Lower lobe of right lung (tissue), 2 donors: ENCODE results near the gene SCGB1A1. TPM values are rescaled to one million over a fixed set of nuclear protein-coding genes. Genes with fewer than 3 reads are reported as not detected.

Source experiments
- ATAC-seq, 2 donors: fragments of 200-7000 bp; cut with Tn5 transposase; one replicate each; pipeline ENCODE4 v1.9.1; 2020 to 2022; ENCODE audit warnings: mild to moderate bottlenecking in 2 of 2, moderate library complexity in 2 of 2
- DNase-seq: peaks from one replicate; pipeline ENCODE4 v3.0.0-alpha.2; 2020
- H3K27ac ChIP-seq: fragments of 200-600 bp; one replicate; pipeline ENCODE4 v1.8.0; 2022
- H3K27me3 ChIP-seq: fragments of 200-600 bp; one replicate; pipeline ENCODE4 v1.8.0; 2022; ENCODE audit warnings: low read depth
- H3K36me3 ChIP-seq: fragments of 200-600 bp; one replicate; pipeline ENCODE4 v1.8.0; 2022; ENCODE audit warnings: mild to moderate bottlenecking
- H3K4me1 ChIP-seq: fragments of 200-600 bp; one replicate; pipeline ENCODE4 v1.8.0; 2022
- H3K4me3 ChIP-seq: fragments of 200-600 bp; one replicate; pipeline ENCODE4 v1.8.0; 2022; ENCODE audit warnings: mild to moderate bottlenecking
- H3K9me3 ChIP-seq: fragments of 200-600 bp; one replicate; pipeline ENCODE4 v1.8.0; 2022
- intact Hi-C: fragments of 100-400 bp; cut with DNase I; formaldehyde crosslinking; loops from one replicate; pipeline ENCODE4 v1.11.0; 2022
- total RNA-seq: library from RNA; stranded (reverse); fragmentation: NEBNext Ultra II Directional; extraction: Animal tissue kit (Norgen Biotek cat#: 25700); gene quantifications from one replicate; pipeline ENCODE4 v1.2.1, GENCODE V29; 2021
- TF ChIP-seq, protein P1 (sequence below): fragments of 200-600 bp; IDR thresholded peaks from one replicate; pipeline ENCODE4 v1.8.0; 2022; ENCODE audit warnings: antibody characterized with exemption, mild to moderate bottlenecking
- donor health status: DM: no; HTN: yes; CAD: no; lungs with severe emphysema.

Gene SCGB1A1
- total RNA-seq, 1 donor from 2014 or later = 3,364 TPM

DNA sequence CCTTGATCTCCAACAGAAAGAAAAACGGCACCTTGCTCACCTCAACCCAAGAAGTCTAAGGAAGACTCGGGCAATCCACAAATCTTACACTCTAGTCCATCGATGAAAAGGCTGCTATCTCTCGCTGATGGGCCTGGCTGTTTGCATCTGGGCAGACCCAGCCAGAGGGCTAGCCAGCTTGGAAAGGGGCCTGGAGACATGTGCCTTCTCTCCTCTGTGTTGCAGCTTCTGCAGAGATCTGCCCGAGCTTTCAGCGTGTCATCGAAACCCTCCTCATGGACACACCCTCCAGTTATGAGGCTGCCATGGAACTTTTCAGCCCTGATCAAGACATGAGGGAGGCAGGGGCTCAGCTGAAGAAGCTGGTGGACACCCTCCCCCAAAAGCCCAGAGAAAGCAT is 3.2 kb downstream of the SCGB1A1 start:
- ATAC-seq (no peak), DNase-seq (no peak)
- Histone ChIP-seq H3K9me3 (no peaks in the 10 kb centered on the region), H3K36me3 (no peaks in the 10 kb centered on the region), H3K27ac (no peak overlapping the region), H3K4me3 (no peak overlapping the region), H3K27me3 (no peaks in the 10 kb centered on the region), H3K4me1 (no peaks in the 10 kb centered on the region)
- intact Hi-C loops = no loop called here
- TF ChIP-seq, protein P1, sequence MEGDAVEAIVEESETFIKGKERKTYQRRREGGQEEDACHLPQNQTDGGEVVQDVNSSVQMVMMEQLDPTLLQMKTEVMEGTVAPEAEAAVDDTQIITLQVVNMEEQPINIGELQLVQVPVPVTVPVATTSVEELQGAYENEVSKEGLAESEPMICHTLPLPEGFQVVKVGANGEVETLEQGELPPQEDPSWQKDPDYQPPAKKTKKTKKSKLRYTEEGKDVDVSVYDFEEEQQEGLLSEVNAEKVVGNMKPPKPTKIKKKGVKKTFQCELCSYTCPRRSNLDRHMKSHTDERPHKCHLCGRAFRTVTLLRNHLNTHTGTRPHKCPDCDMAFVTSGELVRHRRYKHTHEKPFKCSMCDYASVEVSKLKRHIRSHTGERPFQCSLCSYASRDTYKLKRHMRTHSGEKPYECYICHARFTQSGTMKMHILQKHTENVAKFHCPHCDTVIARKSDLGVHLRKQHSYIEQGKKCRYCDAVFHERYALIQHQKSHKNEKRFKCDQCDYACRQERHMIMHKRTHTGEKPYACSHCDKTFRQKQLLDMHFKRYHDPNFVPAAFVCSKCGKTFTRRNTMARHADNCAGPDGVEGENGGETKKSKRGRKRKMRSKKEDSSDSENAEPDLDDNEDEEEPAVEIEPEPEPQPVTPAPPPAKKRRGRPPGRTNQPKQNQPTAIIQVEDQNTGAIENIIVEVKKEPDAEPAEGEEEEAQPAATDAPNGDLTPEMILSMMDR = no peak

- DNase-seq (no peak), ATAC-seq (no peak)
- TF ChIP-seq, protein P1 = no peak
- no peaks in the 10 kb centered on the region for H3K27me3 ChIP-seq
- no peak overlapping the region for H3K4me3 ChIP-seq
- H3K9me3 ChIP-seq = no peaks in the 10 kb centered on the region
- H3K36me3 ChIP-seq = no peaks in the 10 kb centered on the region
- H3K27ac ChIP-seq = no peak overlapping the region
- intact Hi-C loops = no loop called here
- H3K4me1 ChIP-seq = peaks cover 4% of the 10 kb centered on the region
Measured at GRCh38 chr11:62423012-62423411, 4.2 kb downstream of the SCGB1A1 start.

DNA sequence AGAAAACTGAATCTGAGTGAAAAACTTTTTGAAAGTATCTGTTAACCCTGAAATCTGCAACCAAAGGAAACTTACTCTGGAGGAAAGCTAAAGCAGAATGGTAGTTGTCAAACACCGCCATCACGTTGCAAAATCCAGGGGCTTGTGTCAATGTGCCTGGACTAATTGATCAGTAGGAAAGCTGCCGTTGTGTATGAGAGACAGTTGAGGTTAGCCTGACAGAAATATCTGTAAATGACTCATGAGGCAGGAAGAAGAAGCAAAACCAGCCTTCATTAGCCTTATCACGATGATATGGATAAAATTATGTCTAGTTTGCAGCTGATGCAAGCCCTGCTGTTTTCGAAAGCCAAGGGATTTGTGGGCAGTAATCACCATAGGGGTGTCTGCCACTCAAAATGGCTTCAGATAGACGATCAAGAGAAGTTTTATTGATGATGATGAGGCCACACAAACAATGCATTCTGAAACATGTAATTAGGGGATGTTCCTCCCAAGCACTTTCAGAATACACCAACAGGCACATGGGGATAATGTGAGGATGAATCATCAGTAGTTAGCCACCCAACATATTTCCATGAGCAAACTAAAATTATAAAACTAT is 8.9 kb downstream of the SCGB1A1 start:
- intact Hi-C loops = no loop called here
- H3K27ac ChIP-seq = peak overlapping the region; percentile 37
- no peaks in the 10 kb centered on the region for H3K9me3 ChIP-seq
- H3K4me3 ChIP-seq = no peak overlapping the region
- DNase-seq = no peak
- H3K4me1 ChIP-seq = peaks cover 24% of the 10 kb centered on the region
- H3K27me3 ChIP-seq = no peaks in the 10 kb centered on the region
- no peaks in the 10 kb centered on the region for H3K36me3 ChIP-seq
- TF ChIP-seq, protein P1 = no peak
- ATAC-seq = no peak

DNA sequence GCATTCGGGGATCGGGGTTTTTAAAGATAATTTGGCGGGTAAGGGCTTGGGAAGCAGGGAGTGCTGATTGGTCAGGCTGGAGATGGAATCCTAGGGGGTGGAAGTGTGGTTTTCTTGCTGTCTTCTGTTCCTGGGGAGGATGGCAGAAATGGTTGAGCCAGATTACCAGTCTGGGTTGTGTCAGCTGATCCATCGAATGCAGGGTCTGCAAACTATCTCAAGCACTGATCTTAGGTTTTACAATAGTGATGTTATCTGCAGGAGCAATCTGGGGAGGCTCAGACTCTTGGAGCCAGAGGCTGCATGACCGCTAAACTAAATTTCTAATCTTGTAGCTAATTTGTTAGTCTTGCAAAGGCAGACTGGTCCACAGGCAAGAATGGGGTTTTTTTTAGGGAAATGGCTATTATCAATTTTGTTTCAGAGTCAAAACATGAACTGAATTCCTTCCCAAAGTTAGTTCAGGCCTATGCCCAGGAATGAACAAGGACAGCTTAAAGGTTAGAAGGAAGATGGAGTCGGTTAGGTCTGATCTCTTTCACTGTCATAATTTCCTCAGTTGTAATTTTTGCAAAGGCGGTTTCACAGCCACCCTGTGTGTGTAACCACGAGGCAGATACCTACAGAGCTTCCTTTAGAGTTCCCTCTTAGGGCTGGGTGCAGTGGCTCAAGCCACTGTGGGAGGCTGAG is 10.2 kb downstream of the SCGB1A1 start:
- intact Hi-C loops = no loop called here
- Histone ChIP-seq H3K36me3 (no peaks in the 10 kb centered on the region), H3K27ac (no peak overlapping the region), H3K4me1 (peaks cover 34% of the 10 kb centered on the region), H3K4me3 (no peak overlapping the region), H3K27me3 (no peaks in the 10 kb centered on the region), H3K9me3 (no peaks in the 10 kb centered on the region)
- DNase-seq (no peak), ATAC-seq (no peak)
- TF ChIP-seq, protein P1 = no peak

- intact Hi-C loops = no loop called here
- Histone ChIP-seq H3K36me3 (no peaks in the 10 kb centered on the region), H3K27me3 (no peaks in the 10 kb centered on the region), H3K27ac (no peak overlapping the region), H3K4me1 (peaks cover 44% of the 10 kb centered on the region), H3K9me3 (no peaks in the 10 kb centered on the region), H3K4me3 (no peak overlapping the region)
- DNase-seq = no peak
- ATAC-seq = no peak
- TF ChIP-seq, protein P1 = no peak
Measured at GRCh38 chr11:62430425-62430824, 11.6 kb downstream of the SCGB1A1 start.
